ENCODE measurements around the gene DLG2.
"Not testable (repeated sequence)": the region's sequence is repeated elsewhere in the genome, so short reads cannot be mapped to it uniquely, and the experiment has no call there.

Gene DLG2

GRCh38 chr11:85301895-85302678, 325.1 kb downstream of the DLG2 start:
- DNase-seq = no peak

GRCh38 chr11:85299258-85299942, 327.7 kb downstream of the DLG2 start:
- DNase-seq = no peak

GRCh38 chr11:85295694-85296271, 331.4 kb downstream of the DLG2 start:
- DNase-seq = no peak

- no peak for DNase-seq
Measured at GRCh38 chr11:85281550-85281949, 345.6 kb downstream of the DLG2 start.

- no peak for DNase-seq
Measured at GRCh38 chr11:85279267-85279666, 347.9 kb downstream of the DLG2 start.

GRCh38 chr11:85277693-85278092, 349.5 kb downstream of the DLG2 start:
- DNase-seq = no peak

GRCh38 chr11:85276332-85276731, 350.8 kb downstream of the DLG2 start:
- DNase-seq = no peak

- not testable (repeated sequence) for DNase-seq
Measured at GRCh38 chr11:85270315-85270714, 356.8 kb downstream of the DLG2 start.

GRCh38 chr11:85269109-85269508, 358.0 kb downstream of the DLG2 start:
- no peak for DNase-seq

- no peak for DNase-seq
Measured at GRCh38 chr11:85266646-85267045, 360.5 kb downstream of the DLG2 start.

- no peak for DNase-seq
Measured at GRCh38 chr11:85263328-85263727, 363.8 kb downstream of the DLG2 start.

GRCh38 chr11:85257837-85258236, 369.3 kb downstream of the DLG2 start:
- DNase-seq = no peak

GRCh38 chr11:85256433-85256832, 370.7 kb downstream of the DLG2 start:
- DNase-seq = no peak

GRCh38 chr11:85249482-85249881, 377.7 kb downstream of the DLG2 start:
- no peak for DNase-seq

- DNase-seq = no peak
Measured at GRCh38 chr11:85247797-85248196, 379.3 kb downstream of the DLG2 start.

GRCh38 chr11:85238906-85239305, 388.2 kb downstream of the DLG2 start:
- no peak for DNase-seq

- DNase-seq = not testable (repeated sequence)
Measured at GRCh38 chr11:85238038-85238437, 389.1 kb downstream of the DLG2 start.

- DNase-seq = no peak
Measured at GRCh38 chr11:85236211-85236610, 390.9 kb downstream of the DLG2 start.

- no peak for DNase-seq
Measured at GRCh38 chr11:85232559-85232958, 394.6 kb downstream of the DLG2 start.

- no peak for DNase-seq
Measured at GRCh38 chr11:85231588-85231987, 395.6 kb downstream of the DLG2 start.

GRCh38 chr11:85229723-85230122, 397.4 kb downstream of the DLG2 start:
- not testable (repeated sequence) for DNase-seq

- DNase-seq = no peak
Measured at GRCh38 chr11:85196968-85197367, 430.2 kb downstream of the DLG2 start.

GRCh38 chr11:85195934-85196333, 431.2 kb downstream of the DLG2 start:
- DNase-seq = no peak

- no peak for DNase-seq
Measured at GRCh38 chr11:85187992-85188391, 439.2 kb downstream of the DLG2 start.
